PFSK-1 (cell line): ENCODE results near the gene NAV3.

Experiments used
- FOXP2 ChIP-seq: optimal IDR thresholded peaks from 2 replicates; pipeline ENCODE3; 2011; ENCODE audit warnings: borderline replicate concordance, control low read depth, inconsistent platforms; ENCODE audit not compliant: insufficient read depth; ENCODE audit errors: extremely low read length, extremely low read depth
- POLR2AphosphoS5 ChIP-seq: IDR thresholded peaks from 2 replicates; pipeline ENCODE4 v1.6.1; 2012; ENCODE audit warnings: low read depth, mild to moderate bottlenecking, control low read depth, low read length, moderate library complexity
- REST ChIP-seq, 2 experiments: IDR thresholded peaks; 2 replicates each; pipeline versions ENCODE4 v1.6.1 to v1.8.0; 2011 to 2012; ENCODE audit warnings: low read depth in 2 of 2, low read length in 2 of 2, control low read depth in 1 of 2, inconsistent platforms in 1 of 2, mild to moderate bottlenecking in 1 of 2, moderate library complexity in 1 of 2; ENCODE audit not compliant: insufficient read depth in 1 of 2
- SIN3A ChIP-seq: IDR thresholded peaks from 2 replicates; pipeline ENCODE4 v1.6.1; 2012; ENCODE audit warnings: mild to moderate bottlenecking, low read length, moderate library complexity, borderline replicate concordance; ENCODE audit not compliant: insufficient read depth
- TAF1 ChIP-seq: IDR thresholded peaks from 2 replicates; pipeline ENCODE4 v1.6.1; 2012; ENCODE audit warnings: low read length, control low read depth, borderline replicate concordance; ENCODE audit not compliant: insufficient read depth

The NAV3 gene

GRCh38 chr12:78035901-78036606, 205.4 kb downstream of the NAV3 start:
- TF ChIP-seq REST (IDR thresholded peaks at IDR 0.05; ENCODE audit: insufficient read depth in 1 of 2, low read depth in 2 of 2, low read length in 2 of 2) = no peak
- TF ChIP-seq POLR2AphosphoS5 = no peak
- no peak for TF ChIP-seq FOXP2
- no peak for TF ChIP-seq SIN3A
- no peak for TF ChIP-seq TAF1

GRCh38 chr12:78036874-78037273, 206.2 kb downstream of the NAV3 start:
- TF ChIP-seq REST (IDR thresholded peaks at IDR 0.05; ENCODE audit: insufficient read depth in 1 of 2, low read depth in 2 of 2, low read length in 2 of 2) = no peak
- no peak for TF ChIP-seq POLR2AphosphoS5
- no peak for TF ChIP-seq FOXP2

- no peak for TF ChIP-seq REST (IDR thresholded peaks at IDR 0.05; ENCODE audit: insufficient read depth in 1 of 2, low read depth in 2 of 2, low read length in 2 of 2)
- TF ChIP-seq FOXP2 = no peak
- no peak for TF ChIP-seq TAF1
- TF ChIP-seq POLR2AphosphoS5 = no peak
- TF ChIP-seq SIN3A = no peak
These were observed 207.0 kb downstream of the NAV3 start for GRCh38 chr12:78037707-78038106.

GRCh38 chr12:78038541-78038940, 207.8 kb downstream of the NAV3 start:
- no peak for TF ChIP-seq TAF1
- no peak for TF ChIP-seq SIN3A
- no peak for TF ChIP-seq REST (IDR thresholded peaks at IDR 0.05; ENCODE audit: insufficient read depth in 1 of 2, low read depth in 2 of 2, low read length in 2 of 2)
- no peak for TF ChIP-seq FOXP2
- no peak for TF ChIP-seq POLR2AphosphoS5

- TF ChIP-seq POLR2AphosphoS5 = no peak
- TF ChIP-seq SIN3A = no peak
- TF ChIP-seq TAF1 = no peak
- TF ChIP-seq FOXP2 = no peak
- TF ChIP-seq REST (IDR thresholded peaks at IDR 0.05; ENCODE audit: insufficient read depth in 1 of 2, low read depth in 2 of 2, low read length in 2 of 2) = no peak
These were observed 208.3 kb downstream of the NAV3 start for GRCh38 chr12:78038986-78039385.
